Measurements from ENCODE around the gene SPOCK3.
"Not testable (repeated sequence)": the region's sequence is repeated elsewhere in the genome, so short reads cannot be mapped to it uniquely, and the experiment has no call there.

SPOCK3 gene

GRCh38 chr4:167234316-167234881 is at the start of gene SPOCK3:
SPOCK3 (minus strand) TSS chr4:167234494.
- Histone ChIP-seq H3K9ac (ENCODE audit: low read length) (peak within 1 kb of the TSS; percentile 22), H3K4me3 (ENCODE audit: low read length) (peak within 1 kb of the TSS; percentile 89)

GRCh38 chr4:167282171-167282864 is 48.0 kb upstream of the SPOCK3 start:
- H3K27ac ChIP-seq (ENCODE audit: low read length) = no peak overlapping the region
- peak overlapping the region; percentile 13 for H3K9ac ChIP-seq (ENCODE audit: low read length)
- H3K4me3 ChIP-seq (ENCODE audit: low read length) = no peak overlapping the region
- H3K9me3 ChIP-seq (ENCODE audit: control insufficient read depth, low read depth, low read length) = no peaks in the 10 kb centered on the region
- H3K4me1 ChIP-seq (ENCODE audit: control insufficient read depth, low read depth, low read length) = no peaks in the 10 kb centered on the region
- no peaks in the 10 kb centered on the region for H3K36me3 ChIP-seq (ENCODE audit: control insufficient read depth, low read depth, low read length)
- no peaks in the 10 kb centered on the region for H3K27me3 ChIP-seq (ENCODE audit: control insufficient read depth, insufficient read depth, low read length)

More at GRCh38 chr4:167234316-167234881, at the start of gene SPOCK3:
- Histone ChIP-seq H3K27me3 (ENCODE audit: control insufficient read depth, insufficient read depth, low read length) (peaks cover 41% of the 10 kb centered on the region), H3K9me3 (ENCODE audit: control insufficient read depth, low read depth, low read length) (no peaks in the 10 kb centered on the region), H3K36me3 (ENCODE audit: control insufficient read depth, low read depth, low read length) (no peaks in the 10 kb centered on the region), H3K27ac (ENCODE audit: low read length) (no peak within 1 kb of the TSS), H3K4me1 (ENCODE audit: control insufficient read depth, low read depth, low read length) (peaks cover 4% of the 10 kb centered on the region)

GRCh38 chr4:167281545-167281944 is 47.3 kb upstream of the SPOCK3 start:
- not testable (repeated sequence) for H3K27ac ChIP-seq (ENCODE audit: low read length); H3K4me1 ChIP-seq (ENCODE audit: control insufficient read depth, low read depth, low read length); H3K4me3 ChIP-seq (ENCODE audit: low read length); H3K9me3 ChIP-seq (ENCODE audit: control insufficient read depth, low read depth, low read length); H3K27me3 ChIP-seq (ENCODE audit: control insufficient read depth, insufficient read depth, low read length); H3K36me3 ChIP-seq (ENCODE audit: control insufficient read depth, low read depth, low read length)
- H3K9ac ChIP-seq (ENCODE audit: low read length) = peak overlapping the region; percentile 13

GRCh38 chr4:167274351-167274750 is 40.1 kb upstream of the SPOCK3 start:
- H3K4me1 ChIP-seq (ENCODE audit: control insufficient read depth, low read depth, low read length) = no peaks in the 10 kb centered on the region
- H3K27ac ChIP-seq (ENCODE audit: low read length) = no peak overlapping the region
- no peak overlapping the region for H3K4me3 ChIP-seq (ENCODE audit: low read length)
- no peaks in the 10 kb centered on the region for H3K36me3 ChIP-seq (ENCODE audit: control insufficient read depth, low read depth, low read length)
- H3K27me3 ChIP-seq (ENCODE audit: control insufficient read depth, insufficient read depth, low read length) = no peaks in the 10 kb centered on the region
- H3K9me3 ChIP-seq (ENCODE audit: control insufficient read depth, low read depth, low read length) = no peaks in the 10 kb centered on the region
- no peak overlapping the region for H3K9ac ChIP-seq (ENCODE audit: low read length)

GRCh38 chr4:167265231-167265630 is 30.9 kb upstream of the SPOCK3 start:
- Histone ChIP-seq H3K9ac (ENCODE audit: low read length) (no peak overlapping the region), H3K9me3 (ENCODE audit: control insufficient read depth, low read depth, low read length) (no peaks in the 10 kb centered on the region), H3K27ac (ENCODE audit: low read length) (no peak overlapping the region), H3K4me1 (ENCODE audit: control insufficient read depth, low read depth, low read length) (peaks cover 4% of the 10 kb centered on the region), H3K27me3 (ENCODE audit: control insufficient read depth, insufficient read depth, low read length) (no peaks in the 10 kb centered on the region), H3K4me3 (ENCODE audit: low read length) (no peak overlapping the region), H3K36me3 (ENCODE audit: control insufficient read depth, low read depth, low read length) (no peaks in the 10 kb centered on the region)

GRCh38 chr4:167248271-167248670 is 14.0 kb upstream of the SPOCK3 start:
- Histone ChIP-seq H3K4me1 (ENCODE audit: control insufficient read depth, low read depth, low read length) (no peaks in the 10 kb centered on the region), H3K27me3 (ENCODE audit: control insufficient read depth, insufficient read depth, low read length) (no peaks in the 10 kb centered on the region), H3K9ac (ENCODE audit: low read length) (no peak overlapping the region)

GRCh38 chr4:167239627-167240026 is 5.3 kb upstream of the SPOCK3 start:
- Histone ChIP-seq H3K4me1 (ENCODE audit: control insufficient read depth, low read depth, low read length) (no peaks in the 10 kb centered on the region), H3K4me3 (ENCODE audit: low read length) (no peak overlapping the region), H3K9ac (ENCODE audit: low read length) (no peak overlapping the region)

More at GRCh38 chr4:167248271-167248670, 14.0 kb upstream of the SPOCK3 start:
- no peaks in the 10 kb centered on the region for H3K36me3 ChIP-seq (ENCODE audit: control insufficient read depth, low read depth, low read length)
- H3K4me3 ChIP-seq (ENCODE audit: low read length) = no peak overlapping the region
- H3K9me3 ChIP-seq (ENCODE audit: control insufficient read depth, low read depth, low read length) = no peaks in the 10 kb centered on the region
- H3K27ac ChIP-seq (ENCODE audit: low read length) = no peak overlapping the region

GRCh38 chr4:167238226-167238625 is 3.9 kb upstream of the SPOCK3 start:
- Histone ChIP-seq H3K9me3 (ENCODE audit: control insufficient read depth, low read depth, low read length) (no peaks in the 10 kb centered on the region), H3K4me1 (ENCODE audit: control insufficient read depth, low read depth, low read length) (no peaks in the 10 kb centered on the region), H3K36me3 (ENCODE audit: control insufficient read depth, low read depth, low read length) (no peaks in the 10 kb centered on the region), H3K9ac (ENCODE audit: low read length) (no peak overlapping the region), H3K27me3 (ENCODE audit: control insufficient read depth, insufficient read depth, low read length) (peaks cover 24% of the 10 kb centered on the region), H3K27ac (ENCODE audit: low read length) (no peak overlapping the region), H3K4me3 (ENCODE audit: low read length) (no peak overlapping the region)

More at GRCh38 chr4:167239627-167240026, 5.3 kb upstream of the SPOCK3 start:
- Histone ChIP-seq H3K36me3 (ENCODE audit: control insufficient read depth, low read depth, low read length) (no peaks in the 10 kb centered on the region), H3K9me3 (ENCODE audit: control insufficient read depth, low read depth, low read length) (no peaks in the 10 kb centered on the region), H3K27ac (ENCODE audit: low read length) (no peak overlapping the region), H3K27me3 (ENCODE audit: control insufficient read depth, insufficient read depth, low read length) (peaks cover 10% of the 10 kb centered on the region)

- Histone ChIP-seq H3K9me3 (ENCODE audit: control insufficient read depth, low read depth, low read length) (no peaks in the 10 kb centered on the region), H3K4me1 (ENCODE audit: control insufficient read depth, low read depth, low read length) (peaks cover 4% of the 10 kb centered on the region), H3K4me3 (ENCODE audit: low read length) (peak overlapping the region; percentile 89), H3K27me3 (ENCODE audit: control insufficient read depth, insufficient read depth, low read length) (peaks cover 41% of the 10 kb centered on the region), H3K27ac (ENCODE audit: low read length) (no peak overlapping the region), H3K36me3 (ENCODE audit: control insufficient read depth, low read depth, low read length) (no peaks in the 10 kb centered on the region), H3K9ac (ENCODE audit: low read length) (peak overlapping the region; percentile 22)
Observed at GRCh38 chr4:167233685-167234315, 494 bp downstream of the SPOCK3 start.

GRCh38 chr4:167232805-167233684 is 1.2 kb downstream of the SPOCK3 start:
- Histone ChIP-seq H3K36me3 (ENCODE audit: control insufficient read depth, low read depth, low read length) (no peaks in the 10 kb centered on the region), H3K9ac (ENCODE audit: low read length) (no peak overlapping the region), H3K4me1 (ENCODE audit: control insufficient read depth, low read depth, low read length) (peaks cover 4% of the 10 kb centered on the region), H3K27me3 (ENCODE audit: control insufficient read depth, insufficient read depth, low read length) (peaks cover 41% of the 10 kb centered on the region), H3K9me3 (ENCODE audit: control insufficient read depth, low read depth, low read length) (no peaks in the 10 kb centered on the region), H3K4me3 (ENCODE audit: low read length) (peak overlapping the region; percentile 89), H3K27ac (ENCODE audit: low read length) (no peak overlapping the region)

GRCh38 chr4:167230744-167231143 is 3.5 kb downstream of the SPOCK3 start:
- H3K27me3 ChIP-seq (ENCODE audit: control insufficient read depth, insufficient read depth, low read length) = peaks cover 41% of the 10 kb centered on the region
- H3K36me3 ChIP-seq (ENCODE audit: control insufficient read depth, low read depth, low read length) = no peaks in the 10 kb centered on the region
- no peak overlapping the region for H3K4me3 ChIP-seq (ENCODE audit: low read length)

More at GRCh38 chr4:167230744-167231143, 3.5 kb downstream of the SPOCK3 start:
- Histone ChIP-seq H3K27ac (ENCODE audit: low read length) (no peak overlapping the region), H3K9ac (ENCODE audit: low read length) (no peak overlapping the region), H3K9me3 (ENCODE audit: control insufficient read depth, low read depth, low read length) (no peaks in the 10 kb centered on the region), H3K4me1 (ENCODE audit: control insufficient read depth, low read depth, low read length) (peaks cover 4% of the 10 kb centered on the region)

Measured in iPS-18a (cell line).